Measurements from ENCODE around the gene DHRS12. TPM values are rescaled to one million over a fixed set of nuclear protein-coding genes. Genes with fewer than 3 reads are reported as not detected.

The DHRS12 gene
- total RNA-seq, 1 donor: 3.3 TPM

- TF ChIP-seq CTCF (IDR thresholded peaks at IDR 0.05; ENCODE audit: extremely low read depth, low read depth, low read length): no peak
- Histone ChIP-seq H3K4me2 (ENCODE audit: insufficient read depth, low read length) (peak overlapping the region; percentile 84), H3K79me2 (ENCODE audit: insufficient read depth, low read length) (peaks cover 33% of the 10 kb centered on the region), H2AFZ (ENCODE audit: low read length) (peak overlapping the region; percentile 26), H4K20me1 (ENCODE audit: insufficient read depth, low read length) (peaks cover 2% of the 10 kb centered on the region), H3K4me1 (ENCODE audit: insufficient read depth, low read length) (peaks cover 66% of the 10 kb centered on the region), H3K9me3 (ENCODE audit: low read depth, low read length) (no peaks in the 10 kb centered on the region), H3K27ac (ENCODE audit: low read depth, low read length) (peak overlapping the region; percentile 99), H3K27me3 (ENCODE audit: insufficient read depth, low read length) (no peaks in the 10 kb centered on the region), H3K36me3 (ENCODE audit: insufficient read depth, low read length) (peaks cover 10% of the 10 kb centered on the region), H3K4me3 (ENCODE audit: insufficient read depth, low read length) (peak overlapping the region; percentile 51)
- no peak for DNase-seq (ENCODE audit: insufficient read length, low spot score, missing footprints)
These were observed 74.0 kb downstream of the DHRS12 start for GRCh38 chr13:51729866-51730553.

GRCh38 chr13:51728972-51729371 lies 75.0 kb downstream of the DHRS12 start:
- H3K4me2 ChIP-seq (ENCODE audit: insufficient read depth, low read length): peak overlapping the region; percentile 84
- peak overlapping the region; percentile 99 for H3K27ac ChIP-seq (ENCODE audit: low read depth, low read length)

GRCh38 chr13:51728275-51728673 lies 75.7 kb downstream of the DHRS12 start:
- no peak overlapping the region for H2AFZ ChIP-seq (ENCODE audit: low read length)
- H3K27ac ChIP-seq (ENCODE audit: low read depth, low read length): peak overlapping the region; percentile 99
- peaks cover 39% of the 10 kb centered on the region for H3K79me2 ChIP-seq (ENCODE audit: insufficient read depth, low read length)
- DNase-seq (ENCODE audit: insufficient read length, low spot score, missing footprints): no peak
- H3K4me1 ChIP-seq (ENCODE audit: insufficient read depth, low read length): peaks cover 59% of the 10 kb centered on the region
- no peak overlapping the region for H3K4me3 ChIP-seq (ENCODE audit: insufficient read depth, low read length)
- H4K20me1 ChIP-seq (ENCODE audit: insufficient read depth, low read length): no peaks in the 10 kb centered on the region
- H3K4me2 ChIP-seq (ENCODE audit: insufficient read depth, low read length): peak overlapping the region; percentile 84
- no peak for TF ChIP-seq CTCF (IDR thresholded peaks at IDR 0.05; ENCODE audit: extremely low read depth, low read depth, low read length)
- H3K36me3 ChIP-seq (ENCODE audit: insufficient read depth, low read length): peaks cover 10% of the 10 kb centered on the region
- no peaks in the 10 kb centered on the region for H3K9me3 ChIP-seq (ENCODE audit: low read depth, low read length)
- no peaks in the 10 kb centered on the region for H3K27me3 ChIP-seq (ENCODE audit: insufficient read depth, low read length)

More at GRCh38 chr13:51728972-51729371, 75.0 kb downstream of the DHRS12 start:
- TF ChIP-seq CTCF (IDR thresholded peaks at IDR 0.05; ENCODE audit: extremely low read depth, low read depth, low read length): no peak
- Histone ChIP-seq H3K79me2 (ENCODE audit: insufficient read depth, low read length) (peaks cover 36% of the 10 kb centered on the region), H3K36me3 (ENCODE audit: insufficient read depth, low read length) (peaks cover 10% of the 10 kb centered on the region), H2AFZ (ENCODE audit: low read length) (no peak overlapping the region), H3K4me3 (ENCODE audit: insufficient read depth, low read length) (no peak overlapping the region), H3K27me3 (ENCODE audit: insufficient read depth, low read length) (no peaks in the 10 kb centered on the region), H3K4me1 (ENCODE audit: insufficient read depth, low read length) (peaks cover 59% of the 10 kb centered on the region), H3K9me3 (ENCODE audit: low read depth, low read length) (no peaks in the 10 kb centered on the region), H4K20me1 (ENCODE audit: insufficient read depth, low read length) (no peaks in the 10 kb centered on the region)
- no peak for DNase-seq (ENCODE audit: insufficient read length, low spot score, missing footprints)

- Histone ChIP-seq H3K4me2 (ENCODE audit: insufficient read depth, low read length) (no peak overlapping the region), H2AFZ (ENCODE audit: low read length) (no peak overlapping the region), H3K27me3 (ENCODE audit: insufficient read depth, low read length) (no peaks in the 10 kb centered on the region), H3K27ac (ENCODE audit: low read depth, low read length) (peak overlapping the region; percentile 99), H3K79me2 (ENCODE audit: insufficient read depth, low read length) (peaks cover 36% of the 10 kb centered on the region), H3K4me1 (ENCODE audit: insufficient read depth, low read length) (peaks cover 59% of the 10 kb centered on the region), H4K20me1 (ENCODE audit: insufficient read depth, low read length) (no peaks in the 10 kb centered on the region), H3K9me3 (ENCODE audit: low read depth, low read length) (no peaks in the 10 kb centered on the region), H3K4me3 (ENCODE audit: insufficient read depth, low read length) (no peak overlapping the region), H3K36me3 (ENCODE audit: insufficient read depth, low read length) (peaks cover 10% of the 10 kb centered on the region)
- no peak for DNase-seq (ENCODE audit: insufficient read length, low spot score, missing footprints)
- no peak for TF ChIP-seq CTCF (IDR thresholded peaks at IDR 0.05; ENCODE audit: extremely low read depth, low read depth, low read length)
These were observed 76.2 kb downstream of the DHRS12 start for GRCh38 chr13:51727634-51728274.

Data from osteoblast (primary cell).